WTC11 (cell line): ENCODE data around the gene ATG13. TPM values are rescaled to one million over a fixed set of nuclear protein-coding genes. Genes with fewer than 3 reads are reported as not detected.

ENCODE experiments used
- ATAC-seq: fragments of 200-7000 bp; cut with Tn5 transposase; 2 replicates; pipeline ENCODE4 v1.10.0; 2021; ENCODE audit warnings: mild to moderate bottlenecking, moderate library complexity
- CTCF ChIA-PET: fragments of 300-600 bp; sonication (Branson Sonifier 250); formaldehyde crosslinking; loops from one replicate; lab custom pipeline; 2021; ENCODE audit warnings: antibody characterized with exemption; lab: Charles Lee
- POLR2A ChIA-PET: fragments of 350-600 bp; sonication (Branson Sonifier 250); formaldehyde crosslinking; loops from one replicate; lab custom pipeline; 2021; ENCODE audit warnings: antibody characterized with exemption; lab: Charles Lee
- DNase-seq: peaks from one replicate; pipeline ENCODE4 v3.0.0; 2021; ENCODE audit warnings: low spot score
- H3K27ac Mint-ChIP-seq: 2 replicates; pipeline ENCODE4 v1.8.0; 2021; ENCODE audit warnings: mixed read lengths
- H3K27me3 Mint-ChIP-seq: 2 replicates; pipeline ENCODE4 v1.8.0; 2021; ENCODE audit warnings: low read depth, mild to moderate bottlenecking, moderate library complexity, mixed read lengths
- H3K36me3 Mint-ChIP-seq: 2 replicates; pipeline ENCODE4 v1.8.0; 2021; ENCODE audit warnings: mixed read lengths
- H3K4me1 Mint-ChIP-seq: 2 replicates; pipeline ENCODE4 v1.8.0; 2022; ENCODE audit warnings: mixed read lengths
- H3K4me3 Mint-ChIP-seq: 2 replicates; pipeline ENCODE4 v1.8.0; 2021; ENCODE audit warnings: mild to moderate bottlenecking, moderate library complexity, mixed read lengths
- H3K9me3 Mint-ChIP-seq: 2 replicates; pipeline ENCODE4 v1.8.0; 2021; ENCODE audit warnings: mixed read lengths
- AR ChIP-seq: fragments of 250-450 bp; sonication (Bioruptor Pico); IDR thresholded peaks from 2 replicates; pipeline ENCODE4 v1.9.0; 2021; ENCODE audit warnings: mild to moderate bottlenecking
- E2F1 ChIP-seq: sonication (generic); formaldehyde crosslinking; IDR thresholded peaks from 2 replicates; pipeline ENCODE4 v1.8.0; 2022; ENCODE audit warnings: mild to moderate bottlenecking, missing genetic modification reagents
- E2F5 ChIP-seq: sonication (generic); formaldehyde crosslinking; IDR thresholded peaks from 2 replicates; pipeline ENCODE4 v1.8.1; 2022; ENCODE audit warnings: mild to moderate bottlenecking, moderate library complexity, missing genetic modification reagents
- ELF4 ChIP-seq: sonication (generic); formaldehyde crosslinking; IDR thresholded peaks from 2 replicates; pipeline ENCODE4 v1.8.1; 2022; ENCODE audit warnings: low read depth, mild to moderate bottlenecking, moderate library complexity, missing genetic modification reagents
- ERG ChIP-seq: fragments of 250-450 bp; sonication (Bioruptor Pico); IDR thresholded peaks from 2 replicates; pipeline ENCODE4 v1.8.0; 2021; ENCODE audit warnings: mild to moderate bottlenecking
- ETV6 ChIP-seq: sonication (generic); formaldehyde crosslinking; IDR thresholded peaks from 2 replicates; pipeline ENCODE4 v1.8.1; 2022; ENCODE audit warnings: mild to moderate bottlenecking, missing genetic modification reagents
- FOXK1 ChIP-seq: sonication (generic); formaldehyde crosslinking; IDR thresholded peaks from 2 replicates; pipeline ENCODE4 v1.8.0; 2022; ENCODE audit warnings: mild to moderate bottlenecking, moderate library complexity, missing genetic modification reagents
- MYBL2 ChIP-seq: sonication (generic); formaldehyde crosslinking; IDR thresholded peaks from 2 replicates; pipeline ENCODE4 v1.8.1; 2023; ENCODE audit warnings: mild to moderate bottlenecking, moderate library complexity, missing genetic modification reagents
- NFYB ChIP-seq: sonication (generic); formaldehyde crosslinking; conservative IDR thresholded peaks from 2 replicates; pipeline ENCODE4 v1.8.0; 2022; ENCODE audit warnings: low read depth, missing genetic modification reagents
- NR1H2 ChIP-seq: sonication (generic); formaldehyde crosslinking; IDR thresholded peaks from 2 replicates; pipeline ENCODE4 v1.9.0; 2021; ENCODE audit warnings: mild to moderate bottlenecking, moderate library complexity, missing genetic modification reagents
- SMAD4 ChIP-seq: sonication (generic); formaldehyde crosslinking; IDR thresholded peaks from 2 replicates; pipeline ENCODE4 v1.8.0; 2022; ENCODE audit warnings: mild to moderate bottlenecking, missing genetic modification reagents
- ZNF138 ChIP-seq: sonication (generic); formaldehyde crosslinking; conservative IDR thresholded peaks from 2 replicates; pipeline ENCODE4 v1.8.1; 2022; ENCODE audit warnings: mild to moderate bottlenecking, moderate library complexity, missing genetic modification reagents
- ZNF219 ChIP-seq: sonication (generic); formaldehyde crosslinking; IDR thresholded peaks from 2 replicates; pipeline ENCODE4 v1.8.0; 2023; ENCODE audit warnings: missing genetic modification reagents, mild to moderate bottlenecking, borderline replicate concordance
- ZNF396 ChIP-seq: fragments of 250-450 bp; sonication (Bioruptor Pico); IDR thresholded peaks from 2 replicates; pipeline ENCODE4 v1.8.0; 2021; ENCODE audit warnings: mild to moderate bottlenecking, moderate library complexity, borderline replicate concordance
- ZNF512 ChIP-seq: sonication (generic); formaldehyde crosslinking; IDR thresholded peaks from 2 replicates; pipeline ENCODE4 v1.8.1; 2022; ENCODE audit warnings: missing genetic modification reagents, borderline replicate concordance
- ZNF671 ChIP-seq: fragments of 250-450 bp; sonication (Bioruptor Pico); IDR thresholded peaks from 2 replicates; pipeline ENCODE4 v1.8.0; 2021; ENCODE audit warnings: mild to moderate bottlenecking
- total RNA-seq: library from RNA; stranded (reverse); gene quantifications from 3 replicates; pipeline ENCODE4 v1.2.3, GENCODE V29; 2021
- TF ChIP-seq, protein P1 (sequence below): fragments of 250-450 bp; sonication (Bioruptor Pico); IDR thresholded peaks from 2 replicates; pipeline ENCODE4 v1.9.0; 2021; ENCODE audit warnings: moderate library complexity, mild to moderate bottlenecking, inconsistent platforms, borderline replicate concordance

ATG13 gene
- total RNA-seq, 1 experiment from 2014 or later = 85.4 TPM

GRCh38 chr11:46694607-46695006 is 77.3 kb downstream of the ATG13 start:
- H3K4me3 Mint-ChIP-seq = no peak overlapping the region
- no peaks in the 10 kb centered on the region for H3K36me3 Mint-ChIP-seq
- POLR2A ChIA-PET = no interaction called here
- no peak for TF ChIP-seq MYBL2 (CRISPR knock-in tag)
- TF ChIP-seq ZNF219 (CRISPR knock-in tag) = no peak
- TF ChIP-seq NR1H2 (CRISPR knock-in tag) = no peak
- no peak for TF ChIP-seq ZNF138 (CRISPR knock-in tag)
- TF ChIP-seq FOXK1 (CRISPR knock-in tag) = no peak
- TF ChIP-seq NFYB (CRISPR knock-in tag) = no peak
- no peak for TF ChIP-seq ZNF396 (CRISPR knock-in tag)
- TF ChIP-seq ZNF512 (CRISPR knock-in tag) = no peak
- no peak for TF ChIP-seq ZNF671 (CRISPR knock-in tag)
- TF ChIP-seq, protein P1, sequence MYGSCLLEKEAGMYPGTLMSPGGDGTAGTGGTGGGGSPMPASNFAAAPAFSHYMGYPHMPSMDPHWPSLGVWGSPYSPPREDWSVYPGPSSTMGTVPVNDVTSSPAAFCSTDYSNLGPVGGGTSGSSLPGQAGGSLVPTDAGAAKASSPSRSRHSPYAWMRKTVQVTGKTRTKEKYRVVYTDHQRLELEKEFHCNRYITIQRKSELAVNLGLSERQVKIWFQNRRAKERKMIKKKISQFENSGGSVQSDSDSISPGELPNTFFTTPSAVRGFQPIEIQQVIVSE (CRISPR knock-in tag) = no peak
- TF ChIP-seq E2F5 (CRISPR knock-in tag) = no peak
- TF ChIP-seq, all 79 proteins: peak for 0
- ATAC-seq (no peak), DNase-seq (no peak)
- no peaks in the 10 kb centered on the region for H3K9me3 Mint-ChIP-seq
- CTCF ChIA-PET = interaction anchor here (1.3 kb wide), 1 partner anchor 165 kb away, joined by 3 read pairs; no protein-coding TSS in a partner anchor
- H3K4me1 Mint-ChIP-seq = 0 out of 2 replicates have a peak, but pooled peaks cover 5% of the 10 kb centered on the region
- no peaks in the 10 kb centered on the region for H3K27me3 Mint-ChIP-seq
- no peak overlapping the region for H3K27ac Mint-ChIP-seq

- Mint-ChIP-seq H3K9me3 (no peaks in the 10 kb centered on the region), H3K27me3 (no peaks in the 10 kb centered on the region), H3K36me3 (no peaks in the 10 kb centered on the region), H3K4me1 (0 out of 2 replicates have a peak, but pooled peaks cover 5% of the 10 kb centered on the region), H3K4me3 (no peak overlapping the region), H3K27ac (no peak overlapping the region)
- ChIA-PET POLR2A (no interaction called here), CTCF (no interaction called here)
- DNase-seq = no peak
- ATAC-seq = no peak
- TF ChIP-seq AR (CRISPR knock-in tag) = no peak
- TF ChIP-seq E2F1 = no peak
- TF ChIP-seq SMAD4 (CRISPR knock-in tag) = no peak
- TF ChIP-seq ELF4 (CRISPR knock-in tag) = no peak
- TF ChIP-seq ZNF219 (CRISPR knock-in tag) = no peak
- TF ChIP-seq ETV6 (CRISPR knock-in tag) = no peak
- TF ChIP-seq ERG (CRISPR knock-in tag) = no peak
- TF ChIP-seq NFYB (CRISPR knock-in tag) = no peak
Measured at GRCh38 chr11:46695345-46696211, 78.2 kb downstream of the ATG13 start.
